DND-41 (cell line): ENCODE data around the gene MOGAT1.

Experiments used
- ATAC-seq: fragments of 200-7000 bp; cut with Tn5 transposase; 3 replicates; pipeline ENCODE4 v1.9.1; 2021; ENCODE audit warnings: low read depth; ENCODE audit not compliant: insufficient read depth
- DNase-seq: peaks from one replicate; pipeline ENCODE4 v3.0.0-alpha.2; 2020
- H2AFZ ChIP-seq: 2 replicates; pipeline ENCODE4 v1.6.0; 2012; ENCODE audit warnings: low read depth, low read length
- H3K27ac ChIP-seq: 2 replicates; pipeline ENCODE4 v1.5.1; 2012; ENCODE audit warnings: low read length, inconsistent platforms
- H3K27me3 ChIP-seq: fragments of 200-600 bp; sonication (generic); 2 replicates; pipeline ENCODE4 v1.6.0; 2012; ENCODE audit warnings: low read length, mild to moderate bottlenecking, inconsistent platforms; ENCODE audit not compliant: insufficient read depth, poor library complexity
- H3K36me3 ChIP-seq: 2 replicates; pipeline ENCODE4 v1.5.1; 2012; ENCODE audit warnings: low read length, inconsistent platforms; ENCODE audit not compliant: insufficient read depth
- H3K4me1 ChIP-seq: 2 replicates; pipeline ENCODE4 v1.5.1; 2012; ENCODE audit warnings: mild to moderate bottlenecking, low read length; ENCODE audit not compliant: insufficient read depth
- H3K4me2 ChIP-seq: 2 replicates; pipeline ENCODE4 v1.6.0; 2012; ENCODE audit warnings: mild to moderate bottlenecking, moderate library complexity, low read length, inconsistent platforms; ENCODE audit not compliant: insufficient read depth
- H3K4me3 ChIP-seq, 2 experiments: fragments of 200-600 bp in 1 of 2; shearing (Covaris generic) in 1 of 2; 2 replicates each; pipeline ENCODE4 v1.5.1; 2012 to 2016; ENCODE audit warnings: inconsistent platforms in 2 of 2, low read length in 2 of 2, mild to moderate bottlenecking in 2 of 2, low read depth in 1 of 2, moderate library complexity in 1 of 2
- H3K79me2 ChIP-seq: 2 replicates; pipeline ENCODE4 v1.6.0; 2012; ENCODE audit warnings: low read length, inconsistent platforms; ENCODE audit not compliant: insufficient read depth
- H3K9ac ChIP-seq: 2 replicates; pipeline ENCODE4 v1.6.0; 2012; ENCODE audit warnings: low read depth, mild to moderate bottlenecking, inconsistent platforms, low read length, moderate library complexity
- H3K9me3 ChIP-seq: 2 replicates; pipeline ENCODE4 v1.5.1; 2012; ENCODE audit warnings: low read length, moderate library complexity, mild to moderate bottlenecking, inconsistent platforms; ENCODE audit not compliant: insufficient read depth, severe bottlenecking
- H4K20me1 ChIP-seq: 2 replicates; pipeline ENCODE4 v1.6.0; 2012; ENCODE audit warnings: low read length; ENCODE audit not compliant: insufficient read depth
- CTCF ChIP-seq: IDR thresholded peaks from 2 replicates; pipeline ENCODE4 v1.5.1; 2012; ENCODE audit warnings: borderline replicate concordance, low read length, moderate library complexity, mild to moderate bottlenecking; ENCODE audit not compliant: poor library complexity, severe bottlenecking; ENCODE audit errors: extremely low read depth
- EZH2 ChIP-seq: IDR thresholded peaks from 3 replicates; pipeline ENCODE4 v1.6.1; 2012; ENCODE audit warnings: borderline replicate concordance, low read depth, mild to moderate bottlenecking, moderate library complexity, low read length, inconsistent platforms; ENCODE audit not compliant: severe bottlenecking

MOGAT1 gene

GRCh38 chr2:222668494-222669154 is 2.8 kb upstream of the MOGAT1 start:
- Histone ChIP-seq H3K4me3 (no peak overlapping the region), H2AFZ (no peak overlapping the region), H3K27me3 (no peaks in the 10 kb centered on the region), H3K27ac (no peak overlapping the region), H3K9ac (no peak overlapping the region), H3K79me2 (no peaks in the 10 kb centered on the region), H4K20me1 (no peaks in the 10 kb centered on the region), H3K36me3 (no peaks in the 10 kb centered on the region), H3K4me1 (no peaks in the 10 kb centered on the region), H3K4me2 (no peak overlapping the region), H3K9me3 (no peaks in the 10 kb centered on the region)
- no peak for DNase-seq
- TF ChIP-seq EZH2 (no peak), CTCF (no peak)
- no peak for ATAC-seq

GRCh38 chr2:222669353-222669752 is 2.1 kb upstream of the MOGAT1 start:
- H3K27me3 ChIP-seq: no peaks in the 10 kb centered on the region
- no peak overlapping the region for H3K4me2 ChIP-seq
- no peaks in the 10 kb centered on the region for H3K36me3 ChIP-seq
- H2AFZ ChIP-seq: no peak overlapping the region
- TF ChIP-seq EZH2 (no peak), CTCF (no peak)
- no peak overlapping the region for H3K4me3 ChIP-seq
- H3K9me3 ChIP-seq: no peaks in the 10 kb centered on the region
- DNase-seq (no peak), ATAC-seq (no peak)
- H4K20me1 ChIP-seq: no peaks in the 10 kb centered on the region
- H3K27ac ChIP-seq: no peak overlapping the region
- no peaks in the 10 kb centered on the region for H3K4me1 ChIP-seq
- H3K9ac ChIP-seq: no peak overlapping the region
- H3K79me2 ChIP-seq: no peaks in the 10 kb centered on the region

- Histone ChIP-seq H3K27ac (no peak overlapping the region), H4K20me1 (no peaks in the 10 kb centered on the region), H3K4me2 (no peak overlapping the region), H3K27me3 (no peaks in the 10 kb centered on the region), H3K36me3 (no peaks in the 10 kb centered on the region), H3K9me3 (no peaks in the 10 kb centered on the region), H3K4me3 (no peak overlapping the region), H3K79me2 (no peaks in the 10 kb centered on the region), H3K9ac (no peak overlapping the region), H3K4me1 (no peaks in the 10 kb centered on the region), H2AFZ (no peak overlapping the region)
- TF ChIP-seq CTCF (no peak), EZH2 (no peak)
- ATAC-seq: no peak
- DNase-seq: no peak
These were observed 1.0 kb upstream of the MOGAT1 start for GRCh38 chr2:222670191-222671038.
